Activated naive CD4-positive, alpha-beta T cell treated with anti-CD3 and anti-CD28 coated beads, Interleukin-2, amount 10 ng/mL, durations not matched to agents 7 days and 5 days (primary cell): ENCODE results near the gene TUBA4B.

Source experiments
- CTCF ChIA-PET: fragments of 350-600 bp; sonication (Branson Sonifier 250); formaldehyde crosslinking; loops from one replicate; lab custom pipeline; 2021; ENCODE audit warnings: antibody characterized with exemption; lab: Charles Lee
- DNase-seq: peaks from one replicate; pipeline ENCODE4 v3.0.0-alpha.2; 2020
- H3K27ac Mint-ChIP-seq: one replicate; pipeline ENCODE4 v1.8.0; 2021; ENCODE audit warnings: mild to moderate bottlenecking, moderate library complexity, mixed read lengths
- H3K27me3 Mint-ChIP-seq: one replicate; pipeline ENCODE4 v1.8.0; 2021; ENCODE audit warnings: mild to moderate bottlenecking, mixed read lengths
- H3K36me3 Mint-ChIP-seq: one replicate; pipeline ENCODE4 v1.8.0; 2021; ENCODE audit warnings: mixed read lengths
- H3K4me1 Mint-ChIP-seq: one replicate; pipeline ENCODE4 v1.8.0; 2021; ENCODE audit warnings: mixed read lengths
- H3K4me3 Mint-ChIP-seq: one replicate; pipeline ENCODE4 v1.8.0; 2021; ENCODE audit warnings: mild to moderate bottlenecking, moderate library complexity, mixed read lengths
- H3K9me3 Mint-ChIP-seq: one replicate; pipeline ENCODE4 v1.8.0; 2021; ENCODE audit warnings: mixed read lengths

TUBA4B gene

GRCh38 chr2:219213026-219213415 lies 40.0 kb upstream of the TUBA4B start:
- Mint-ChIP-seq H3K27me3 (no peaks in the 10 kb centered on the region), H3K27ac (no peak overlapping the region), H3K9me3 (no peaks in the 10 kb centered on the region), H3K36me3 (peaks cover 43% of the 10 kb centered on the region), H3K4me3 (no peak overlapping the region), H3K4me1 (peaks cover 63% of the 10 kb centered on the region)
- DNase-seq, result no peak
- CTCF ChIA-PET, result interaction anchor here (0.9 to 6.8 kb wide), 5 partner anchors 21 to 56 kb away, joined by 3 to 70 read pairs (median 4); partner anchors contain the start of gene SLC23A3

DNA sequence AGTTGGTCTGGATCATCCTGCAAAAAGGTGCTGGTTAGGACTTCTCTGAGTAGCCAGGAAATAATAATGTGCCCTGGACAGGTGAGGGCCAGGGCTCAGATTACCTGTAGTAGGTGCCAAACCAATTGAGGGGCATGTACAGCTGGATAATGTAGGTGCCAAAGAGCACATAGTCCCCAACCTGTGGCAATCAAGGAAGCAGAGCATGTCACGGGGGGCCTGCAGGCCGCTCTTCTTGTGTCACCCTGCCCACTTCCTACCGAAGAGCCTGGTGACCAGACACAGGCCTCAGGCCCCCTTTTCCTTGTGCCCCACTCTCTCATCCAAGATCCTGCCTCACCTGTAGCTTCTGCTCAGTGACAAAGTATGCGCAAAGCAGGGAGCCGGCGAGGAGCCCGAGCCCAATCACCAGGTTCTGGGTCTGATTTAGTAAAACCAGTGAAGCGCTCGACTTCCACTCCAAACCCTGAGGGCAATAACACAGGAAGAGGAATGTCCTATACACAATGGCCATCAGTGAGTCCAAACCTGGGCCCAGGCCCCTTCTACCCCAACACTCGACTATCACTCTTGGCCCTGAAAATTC lies 39.5 kb upstream of the TUBA4B start:
- no peak for DNase-seq
- Mint-ChIP-seq H3K27ac (no peak overlapping the region), H3K4me3 (no peak overlapping the region), H3K36me3 (peaks cover 37% of the 10 kb centered on the region), H3K4me1 (peaks cover 58% of the 10 kb centered on the region), H3K27me3 (no peaks in the 10 kb centered on the region), H3K9me3 (no peaks in the 10 kb centered on the region)
- CTCF ChIA-PET, result interaction anchor here (0.9 to 6.8 kb wide), 4 partner anchors 35 to 57 kb away, joined by 3 to 70 read pairs (median 16); partner anchors contain the start of gene SLC23A3

DNA sequence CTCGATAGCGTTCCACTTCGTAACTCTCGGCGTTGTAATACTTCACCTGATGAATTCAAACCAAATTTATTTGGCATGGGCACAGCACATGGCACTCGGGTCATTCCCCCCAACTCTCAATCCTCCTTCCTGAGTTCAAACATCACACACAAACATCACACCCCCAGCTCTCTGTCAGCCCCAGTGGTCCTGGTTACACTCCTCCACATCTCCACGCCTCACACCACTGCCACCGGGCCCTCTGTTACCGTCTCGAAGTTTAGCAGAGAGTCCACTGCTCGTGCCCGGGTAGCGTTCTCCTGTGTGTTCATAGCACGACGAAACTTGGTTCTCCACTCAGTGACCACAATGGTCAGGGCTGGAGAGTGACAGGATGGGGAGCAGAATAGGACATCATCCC lies 38.9 kb upstream of the TUBA4B start:
- no peak overlapping the region for H3K27ac Mint-ChIP-seq
- H3K9me3 Mint-ChIP-seq, result no peaks in the 10 kb centered on the region

GRCh38 chr2:219214786-219215185 lies 38.3 kb upstream of the TUBA4B start:
- no peak overlapping the region for H3K4me3 Mint-ChIP-seq
- H3K36me3 Mint-ChIP-seq, result peaks cover 31% of the 10 kb centered on the region
- no peaks in the 10 kb centered on the region for H3K27me3 Mint-ChIP-seq
- no peak overlapping the region for H3K27ac Mint-ChIP-seq
- DNase-seq, result no peak
- CTCF ChIA-PET, result interaction anchor here (0.6 to 0.8 kb wide), 2 partner anchors 18 to 80 kb away, joined by 3 read pairs; no protein-coding TSS in a partner anchor
- no peaks in the 10 kb centered on the region for H3K9me3 Mint-ChIP-seq
- peaks cover 56% of the 10 kb centered on the region for H3K4me1 Mint-ChIP-seq

More for the DNA sequence above, 38.9 kb upstream of the TUBA4B start:
- no peak for DNase-seq
- Mint-ChIP-seq H3K27me3 (no peaks in the 10 kb centered on the region), H3K4me3 (no peak overlapping the region), H3K36me3 (peaks cover 31% of the 10 kb centered on the region), H3K4me1 (peaks cover 56% of the 10 kb centered on the region)
- CTCF ChIA-PET, result interaction anchor here (0.8 to 6.8 kb wide), 2 partner anchors 43 to 81 kb away, joined by 3 to 70 read pairs; partner anchors contain the start of gene SLC23A3

DNA sequence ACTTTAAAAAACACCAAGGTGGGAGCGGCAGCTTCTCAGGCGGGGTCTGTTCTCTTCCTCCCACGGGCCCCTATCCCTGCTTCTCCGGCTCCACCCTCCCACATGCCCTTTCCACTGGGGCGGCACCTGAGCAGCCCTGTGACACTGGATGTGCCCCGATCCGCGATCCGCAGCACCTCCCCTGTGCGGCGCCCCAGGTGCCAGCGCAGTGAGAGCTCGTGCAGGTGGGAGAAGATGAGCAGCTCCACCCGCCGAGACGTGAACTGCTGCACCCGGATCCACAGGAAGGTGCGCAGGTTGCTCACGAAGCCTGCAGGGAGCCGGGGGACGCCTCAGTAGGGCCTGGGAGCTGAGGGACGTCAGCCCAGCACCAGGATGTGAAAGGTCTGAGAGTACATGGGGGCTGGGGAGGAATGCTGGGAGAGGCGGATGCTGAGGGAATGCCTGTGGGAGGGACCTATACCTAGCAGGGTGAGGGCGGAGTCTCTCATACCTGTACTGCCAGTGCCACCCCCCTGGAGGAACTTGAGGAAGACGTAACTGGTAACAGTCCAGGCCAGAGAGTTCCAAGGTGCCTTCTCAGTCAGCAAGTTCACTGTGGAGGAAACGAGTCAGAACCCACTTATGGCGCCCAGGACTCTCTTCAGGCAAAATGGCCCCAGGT lies 37.0 kb upstream of the TUBA4B start:
- Mint-ChIP-seq H3K4me3 (no peak overlapping the region), H3K36me3 (peaks cover 35% of the 10 kb centered on the region), H3K27me3 (no peaks in the 10 kb centered on the region), H3K4me1 (peaks cover 46% of the 10 kb centered on the region), H3K9me3 (no peaks in the 10 kb centered on the region), H3K27ac (no peak overlapping the region)
- CTCF ChIA-PET, result interaction anchor here (1.0 to 2.4 kb wide), 4 partner anchors 10 to 83 kb away, joined by 4 to 8 read pairs (median 6); partner anchors contain the start of gene ZFAND2B
- no peak for DNase-seq

DNA sequence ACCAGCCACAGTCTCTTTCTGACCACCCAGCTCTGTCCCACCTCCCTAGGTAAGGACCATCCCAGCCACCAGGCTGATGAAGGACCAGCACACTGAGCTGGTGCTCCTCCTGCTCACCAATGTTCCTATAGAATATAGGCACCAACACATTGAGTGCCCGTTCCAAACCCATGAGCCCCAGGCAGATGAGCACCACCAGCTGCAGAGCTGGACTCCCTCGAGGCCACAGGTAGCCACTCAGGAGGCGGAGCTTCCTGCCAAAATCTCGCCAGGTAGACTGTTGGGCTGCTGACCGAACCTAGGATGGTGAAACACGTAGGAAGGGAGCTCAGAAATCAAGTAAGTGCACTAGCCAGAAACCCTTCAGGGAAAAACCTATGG lies 36.5 kb upstream of the TUBA4B start:
- Mint-ChIP-seq H3K9me3 (no peaks in the 10 kb centered on the region), H3K4me1 (peaks cover 40% of the 10 kb centered on the region), H3K4me3 (no peak overlapping the region), H3K36me3 (peaks cover 34% of the 10 kb centered on the region), H3K27ac (peak overlapping the region; percentile 54), H3K27me3 (no peaks in the 10 kb centered on the region)
- CTCF ChIA-PET, result interaction anchor here (0.6 to 2.4 kb wide), 5 partner anchors 8 to 83 kb away, joined by 3 to 8 read pairs (median 4); partner anchors contain the start of gene ZFAND2B
- DNase-seq, result no peak

- Mint-ChIP-seq H3K4me3 (peak overlapping the region; percentile 81), H3K27ac (peak overlapping the region; percentile 89), H3K4me1 (peaks cover 31% of the 10 kb centered on the region), H3K36me3 (peaks cover 38% of the 10 kb centered on the region), H3K27me3 (no peaks in the 10 kb centered on the region), H3K9me3 (no peaks in the 10 kb centered on the region)
- no peak for DNase-seq
- CTCF ChIA-PET, result interaction anchor here (0.7 to 1.7 kb wide), 5 partner anchors 31 to 77 kb away, joined by 3 to 8 read pairs (median 5); no protein-coding TSS in a partner anchor
Measured at GRCh38 chr2:219218217-219218731, 34.8 kb upstream of the TUBA4B start.

GRCh38 chr2:219218732-219219701 lies 34.0 kb upstream of the TUBA4B start, which contains the start of gene ABCB6:
Gene ABCB6 (minus strand): TSS chr2:219218958. CDS start chr2:219218673, 285 bp downstream.
- Mint-ChIP-seq H3K27ac (peak within 1 kb of the TSS; percentile 89), H3K4me3 (peak within 1 kb of the TSS; percentile 81), H3K4me1 (peaks cover 31% of the 10 kb centered on the region), H3K36me3 (peaks cover 41% of the 10 kb centered on the region), H3K27me3 (no peaks in the 10 kb centered on the region), H3K9me3 (no peaks in the 10 kb centered on the region)
- peak; percentile 94 for DNase-seq
- CTCF ChIA-PET, result interaction anchor here (0.6 to 1.8 kb wide), 8 partner anchors 30 to 637 kb away, joined by 3 to 8 read pairs (median 4); no protein-coding TSS in a partner anchor

DNA sequence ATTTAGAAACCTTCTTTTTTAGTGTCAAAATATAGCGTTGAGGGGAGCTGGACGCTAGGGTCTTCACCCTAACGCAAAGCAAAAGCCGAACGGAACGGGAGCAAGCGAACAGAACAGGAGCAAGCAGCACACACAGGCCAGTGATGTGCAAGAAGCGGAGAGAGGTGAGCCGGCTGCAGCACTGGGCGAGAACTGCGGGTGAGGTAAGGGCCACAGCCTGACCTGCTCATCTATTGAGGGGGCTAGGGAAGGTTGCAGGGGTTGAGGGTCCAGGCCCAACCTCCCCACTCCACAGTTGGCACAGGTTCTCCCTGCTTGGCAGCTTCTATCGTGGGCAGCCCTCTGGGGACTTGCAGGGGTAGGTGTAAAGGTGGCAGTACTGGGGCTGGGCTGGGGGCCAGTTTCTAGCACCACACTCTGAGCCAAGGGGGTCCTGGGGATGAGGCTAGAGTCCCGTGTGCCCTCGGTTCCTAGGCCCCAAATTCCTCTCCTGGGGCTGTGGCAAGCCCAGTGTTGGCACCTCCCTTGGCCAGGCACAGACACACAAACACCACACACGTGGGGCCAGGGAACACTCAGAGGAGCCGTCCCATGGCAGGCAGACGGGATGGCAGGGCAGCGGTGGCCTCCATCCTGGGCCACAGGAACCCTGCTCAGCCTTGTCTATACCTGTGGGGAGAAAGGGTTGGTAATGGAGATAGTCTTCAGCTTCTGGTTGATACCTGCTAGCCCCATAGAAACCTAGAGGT lies 33.1 kb upstream of the TUBA4B start:
- Mint-ChIP-seq H3K27me3 (no peaks in the 10 kb centered on the region), H3K9me3 (no peaks in the 10 kb centered on the region), H3K4me3 (no peak overlapping the region), H3K4me1 (peaks cover 31% of the 10 kb centered on the region), H3K27ac (no peak overlapping the region), H3K36me3 (peaks cover 42% of the 10 kb centered on the region)
- CTCF ChIA-PET, result interaction anchor here (0.7 to 1.8 kb wide), 3 partner anchors 48 to 76 kb away, joined by 3 to 7 read pairs (median 4); no protein-coding TSS in a partner anchor
- no peak for DNase-seq

- peaks cover 31% of the 10 kb centered on the region for H3K4me1 Mint-ChIP-seq
- H3K27ac Mint-ChIP-seq, result no peak overlapping the region
- CTCF ChIA-PET, result interaction anchor here (1.8 kb wide), 1 partner anchor 75 kb away, joined by 7 read pairs; no protein-coding TSS in a partner anchor
- H3K9me3 Mint-ChIP-seq, result no peaks in the 10 kb centered on the region
- H3K27me3 Mint-ChIP-seq, result no peaks in the 10 kb centered on the region
- H3K4me3 Mint-ChIP-seq, result no peak overlapping the region
- H3K36me3 Mint-ChIP-seq, result peaks cover 51% of the 10 kb centered on the region
- no peak for DNase-seq
Measured at GRCh38 chr2:219220652-219221402, 32.2 kb upstream of the TUBA4B start.

DNA sequence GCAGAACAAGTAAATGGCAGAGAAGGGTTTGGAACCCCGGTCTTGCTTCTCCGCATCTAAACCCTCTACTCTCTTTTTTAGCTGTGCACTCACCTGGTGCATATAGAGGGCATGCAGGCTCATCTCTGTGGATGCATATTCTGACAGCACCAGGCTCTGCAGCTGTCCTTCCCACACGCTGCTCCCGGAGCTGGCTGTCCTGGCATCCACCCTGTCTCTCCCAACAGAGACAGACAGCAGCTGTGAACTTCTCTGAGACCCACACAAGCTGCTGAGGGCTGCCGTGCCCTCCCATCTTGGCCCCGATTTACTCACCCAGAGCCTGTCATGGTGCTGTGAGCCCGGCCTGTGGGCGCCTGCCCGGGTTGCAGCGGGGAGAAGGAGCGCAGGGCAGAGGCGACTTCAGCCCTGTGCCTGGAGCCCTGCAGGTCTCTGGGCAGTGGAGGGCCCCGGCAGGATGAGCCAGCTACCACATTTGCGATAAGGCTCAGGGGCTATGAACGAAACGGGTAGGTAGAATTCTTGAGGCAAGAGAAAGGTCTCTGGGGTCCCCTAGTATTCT lies 31.0 kb upstream of the TUBA4B start:
- H3K4me3 Mint-ChIP-seq, result no peak overlapping the region
- H3K9me3 Mint-ChIP-seq, result no peaks in the 10 kb centered on the region
- no peaks in the 10 kb centered on the region for H3K27me3 Mint-ChIP-seq
- H3K4me1 Mint-ChIP-seq, result peaks cover 25% of the 10 kb centered on the region
- H3K36me3 Mint-ChIP-seq, result peaks cover 52% of the 10 kb centered on the region
- CTCF ChIA-PET, result interaction anchor here (0.9 kb wide), 1 partner anchor 11 kb away, joined by 3 read pairs; no protein-coding TSS in a partner anchor
- H3K27ac Mint-ChIP-seq, result no peak overlapping the region
- DNase-seq, result no peak
